COLO829 (cell line): Measurements from ENCODE around the gene HELZ.

Source experiments
- DNase-seq: peaks from one replicate; pipeline ENCODE4 v3.0.0; 2012; ENCODE audit warnings: low spot score

HELZ gene

DNA sequence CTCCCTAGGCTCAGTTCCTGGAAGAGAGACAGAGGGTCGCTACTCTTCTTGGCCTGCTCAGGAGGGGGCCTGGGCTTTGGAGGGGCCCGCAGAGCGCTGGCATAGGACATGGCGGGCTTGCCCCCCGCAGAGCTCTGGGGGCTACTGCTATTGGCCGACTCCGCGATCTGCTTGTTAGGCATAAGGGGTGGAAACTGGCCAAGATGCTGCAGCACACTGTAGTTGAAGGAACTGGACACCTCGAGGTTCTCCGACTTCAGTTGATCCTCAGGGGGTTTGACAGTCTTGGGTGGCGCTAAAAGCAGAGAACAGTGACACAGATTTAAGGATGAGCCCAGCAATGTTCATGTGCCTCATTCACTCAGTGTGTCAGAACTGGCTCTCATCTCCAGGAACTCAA, 166.7 kb downstream of the HELZ start:
- DNase-seq: no peak

DNA sequence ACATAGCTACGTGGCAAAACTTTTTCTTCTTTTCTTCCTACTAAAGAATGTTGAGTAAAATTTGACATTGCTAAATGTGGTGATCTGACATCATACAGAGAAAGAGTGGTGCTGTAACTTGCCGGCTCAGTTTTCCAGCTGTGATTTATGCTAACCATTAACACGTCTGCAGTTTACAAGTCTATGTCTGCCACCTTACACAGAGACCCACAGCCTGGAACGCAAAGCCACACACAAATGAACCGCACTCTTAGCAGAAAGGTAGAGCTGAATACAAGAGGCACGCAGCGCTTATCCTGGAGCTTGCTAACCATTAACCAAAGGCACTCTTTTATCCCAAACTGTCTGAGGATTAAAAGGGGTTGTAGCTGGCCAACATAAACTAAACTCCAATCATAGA, 168.7 kb downstream of the HELZ start:
- DNase-seq: no peak

- DNase-seq: no peak
Observed at GRCh38 chr17:67074781-67075180, 170.2 kb downstream of the HELZ start.

- DNase-seq: no peak
Observed at GRCh38 chr17:67072885-67073284, 172.1 kb downstream of the HELZ start.

DNA sequence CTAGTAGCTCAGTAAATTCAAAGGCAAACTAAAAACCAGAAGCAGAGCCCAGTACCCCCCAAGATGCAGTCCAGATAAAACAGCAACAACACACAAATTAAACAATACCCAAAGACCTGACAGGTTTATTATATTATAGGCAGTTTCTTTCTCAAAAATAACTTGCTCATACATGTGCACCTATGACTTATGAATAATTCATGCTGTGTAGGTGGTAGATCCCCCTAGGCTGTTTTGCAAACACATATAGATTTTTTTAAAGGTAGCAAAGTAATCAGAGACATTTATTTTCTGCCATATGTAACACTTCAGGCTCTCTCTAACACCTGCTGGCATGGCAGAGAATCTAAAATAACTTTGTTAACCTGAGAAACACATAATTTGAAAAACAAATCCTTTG, 173.4 kb downstream of the HELZ start:
- no peak for DNase-seq

GRCh38 chr17:67069603-67070136, 175.3 kb downstream of the HELZ start:
- DNase-seq: no peak

- DNase-seq: no peak
Observed at GRCh38 chr17:67068999-67069398, 176.0 kb downstream of the HELZ start.

DNA sequence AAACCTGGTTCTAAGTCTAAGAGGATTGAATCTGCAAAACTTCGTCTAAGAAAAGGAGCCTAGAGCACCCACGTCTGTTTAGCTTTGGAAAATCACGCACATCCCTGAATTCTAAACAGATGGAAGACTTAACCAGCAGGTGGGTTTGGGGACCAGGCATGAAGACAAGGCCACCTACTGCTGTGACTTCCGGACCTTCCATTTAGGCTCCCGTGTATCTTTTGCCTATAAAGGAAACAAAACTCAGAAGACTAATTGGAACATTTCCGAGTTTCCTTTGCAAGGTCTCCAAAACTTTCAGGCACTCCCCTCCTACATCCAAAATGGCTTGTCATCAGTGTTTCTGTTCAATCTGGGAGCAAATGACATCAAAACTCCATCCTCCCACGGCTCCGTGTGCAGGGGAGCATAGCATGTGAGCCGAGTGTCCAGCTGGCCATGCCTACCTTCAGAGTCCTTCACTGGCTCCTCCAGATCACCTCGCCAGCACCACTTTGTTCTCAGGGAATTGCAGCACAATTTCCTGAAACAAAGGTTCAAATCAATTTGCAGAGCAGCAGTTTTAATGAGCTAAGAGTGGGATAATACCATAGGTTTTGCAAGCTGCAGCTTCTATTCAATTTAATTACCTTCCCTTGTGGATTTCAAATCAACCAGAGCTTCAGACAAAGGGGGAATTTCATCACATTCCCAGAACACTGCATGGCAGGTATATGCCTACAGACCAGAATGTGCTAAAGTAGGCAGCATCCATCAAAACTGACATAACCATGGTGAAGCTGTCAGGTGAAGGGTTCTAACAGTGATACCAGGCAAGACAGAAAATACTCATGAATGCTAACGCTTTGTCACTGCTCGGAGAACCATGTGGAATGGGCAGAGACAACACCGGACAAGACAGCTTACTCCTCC, 177.2 kb downstream of the HELZ start:
- DNase-seq: no peak

GRCh38 chr17:67066717-67067116, 178.3 kb downstream of the HELZ start:
- no peak for DNase-seq

DNA sequence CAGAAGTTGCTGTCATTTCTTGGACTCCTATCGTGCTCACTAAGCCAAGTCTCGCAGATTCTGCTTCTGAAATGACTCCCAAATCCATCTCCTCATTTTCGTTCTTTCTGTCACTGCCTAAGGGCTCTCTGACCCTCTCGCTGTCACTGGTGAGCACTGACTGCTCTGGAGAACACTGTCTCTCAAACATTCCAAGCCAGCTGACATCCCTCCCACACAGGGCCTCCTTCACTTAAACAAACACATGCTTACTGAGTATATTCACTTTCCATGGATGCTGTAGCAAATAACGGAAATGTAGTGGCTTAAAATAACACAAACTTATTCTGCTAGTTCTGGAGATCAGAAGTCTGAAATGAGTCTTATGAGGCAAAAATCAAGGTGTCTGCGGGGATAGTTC, 181.9 kb downstream of the HELZ start:
- DNase-seq: no peak

- DNase-seq: no peak
Observed at GRCh38 chr17:67059372-67059771, 185.6 kb downstream of the HELZ start.

GRCh38 chr17:67058036-67058435, 187.0 kb downstream of the HELZ start:
- DNase-seq: no peak

GRCh38 chr17:67056746-67057490, 188.1 kb downstream of the HELZ start:
- DNase-seq: no peak

GRCh38 chr17:67055811-67056745, 188.9 kb downstream of the HELZ start:
- no peak for DNase-seq

DNA sequence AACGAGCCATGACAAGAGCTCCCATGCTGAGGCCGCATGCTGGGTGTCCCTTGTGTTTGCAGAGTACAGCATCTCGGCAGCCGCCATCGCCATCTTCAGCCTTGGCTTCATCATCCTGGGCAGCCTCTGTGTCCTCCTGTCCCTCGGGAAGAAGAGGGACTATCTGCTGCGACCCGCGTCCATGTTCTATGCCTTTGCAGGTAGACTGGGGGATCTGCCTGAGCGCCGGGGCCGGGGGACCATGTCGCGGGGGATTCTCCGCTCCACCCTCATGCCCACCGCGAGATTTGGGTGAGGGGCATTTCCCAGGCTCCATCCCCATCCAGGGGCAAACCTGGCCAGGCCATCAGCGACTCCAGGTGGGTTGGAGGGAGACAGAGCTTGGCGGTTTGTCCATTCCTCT, 190.0 kb downstream of the HELZ start:
- no peak for DNase-seq

GRCh38 chr17:67054608-67055007, 190.4 kb downstream of the HELZ start:
- DNase-seq: no peak

- DNase-seq: no peak
Observed at GRCh38 chr17:67054011-67054591, 190.9 kb downstream of the HELZ start.

DNA sequence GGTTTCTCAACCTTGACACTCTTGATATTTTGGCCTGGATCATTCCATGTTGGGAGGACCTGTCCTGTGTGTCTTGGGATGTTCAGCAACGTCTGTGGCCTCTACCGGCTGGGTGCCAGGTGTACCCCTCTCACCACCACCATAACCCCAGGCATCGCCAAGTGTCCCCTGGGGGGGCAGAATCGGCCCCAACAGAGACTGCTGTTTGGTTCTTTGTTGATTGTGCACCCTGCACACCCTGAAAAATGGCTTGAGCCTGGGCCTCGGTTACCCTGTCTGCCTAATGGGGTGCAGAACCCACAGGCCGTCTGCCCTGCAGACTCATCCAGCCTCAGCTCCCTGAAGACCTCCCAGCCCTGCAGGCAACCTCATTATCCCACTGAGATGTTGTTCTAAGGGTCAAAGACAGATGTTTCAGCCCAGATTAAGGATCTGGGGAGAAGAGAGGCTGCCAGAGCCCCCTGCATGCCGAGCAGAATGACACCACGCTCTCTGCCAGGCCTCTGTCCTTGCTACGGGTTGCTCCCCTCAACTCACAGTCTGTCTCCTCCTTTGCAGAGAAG, 191.5 kb downstream of the HELZ start:
- no peak for DNase-seq

GRCh38 chr17:67052720-67053437, 192.1 kb downstream of the HELZ start:
- no peak for DNase-seq

DNA sequence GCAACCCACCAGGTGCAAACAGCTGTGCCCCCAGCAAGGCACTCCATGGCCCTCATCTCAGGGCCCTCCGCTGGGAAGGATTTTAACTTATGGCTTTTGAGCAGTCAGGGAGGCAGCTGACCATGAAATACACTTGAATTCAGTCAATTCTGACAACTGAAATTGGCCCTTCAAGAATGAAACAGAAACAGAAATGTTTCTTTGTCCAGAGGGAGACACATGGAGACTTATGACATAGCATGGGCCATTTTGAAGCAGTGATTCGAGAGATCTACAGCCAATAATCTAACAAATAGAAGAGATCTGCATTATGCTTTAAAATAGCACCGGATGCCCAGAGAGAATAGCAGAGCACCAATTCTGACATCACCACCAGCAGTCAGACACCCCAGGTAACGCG, 193.2 kb downstream of the HELZ start:
- no peak for DNase-seq

DNA sequence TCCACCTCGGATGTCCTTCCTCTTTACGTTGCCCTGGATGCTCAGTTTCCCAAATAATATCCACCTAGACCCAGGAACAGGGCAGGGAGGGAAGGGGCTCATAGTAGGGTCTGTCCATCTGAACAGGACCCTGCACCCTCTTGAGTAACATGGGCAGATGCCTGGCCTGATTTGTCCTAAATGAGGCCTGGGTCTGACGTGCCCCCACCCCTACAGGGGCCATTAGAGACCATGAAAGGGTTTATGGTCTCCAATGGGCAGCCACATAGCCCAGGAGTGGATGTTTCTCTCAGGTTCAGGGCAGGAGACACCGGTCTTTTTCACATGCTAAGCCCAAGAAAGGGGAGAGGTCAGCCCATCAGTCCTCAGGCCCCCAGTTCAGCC, 193.8 kb downstream of the HELZ start:
- no peak for DNase-seq
